IMR-90 (cell line): ENCODE results near the gene NFKBIZ. TPM values are rescaled to one million over a fixed set of nuclear protein-coding genes. Genes with fewer than 3 reads are reported as not detected.

Source experiments
- ATAC-seq: fragments of 200-7000 bp; cut with Tn5 transposase; 2 replicates; pipeline ENCODE4 v1.9.1; 2020; ENCODE audit warnings: low read depth, mild to moderate bottlenecking, moderate library complexity
- BruUV-seq: library from RNA; stranded (reverse); fragments of 400-500 nt; replicated peaks from 2 replicates; lab custom pipeline; 2021; lab: Mats Ljungman, UMichigan
- CTCF ChIA-PET: fragments of 300-600 bp; formaldehyde crosslinking; extraction: SDS; loops from one replicate; lab custom pipeline; 2021; ENCODE audit warnings: antibody characterized with exemption; lab: Yijun Ruan, JAX
- POLR2A ChIA-PET: fragments of 300-600 bp; sonication (Branson Sonifier 250); formaldehyde crosslinking; loops from one replicate; lab custom pipeline; 2022; ENCODE audit warnings: antibody characterized with exemption; ENCODE audit not compliant: unreplicated experiment; lab: Charles Lee
- DNase-seq: peaks from one replicate; pipeline ENCODE4 v3.0.0; 2013
- H2AFZ ChIP-seq: replicated peaks from 2 replicates; pipeline ENCODE3; 2013; ENCODE audit warnings: low read length, mild to moderate bottlenecking; ENCODE audit not compliant: poor library complexity
- H2AK5ac ChIP-seq: 2 replicates; pipeline ENCODE4 v1.6.1; 2013; ENCODE audit warnings: low read depth, low read length, inconsistent platforms
- H2AK9ac ChIP-seq: replicated peaks from 2 replicates; pipeline ENCODE3; 2013; ENCODE audit warnings: mild to moderate bottlenecking, low read depth, low read length, moderate library complexity; ENCODE audit not compliant: poor library complexity
- H2BK120ac ChIP-seq: 2 replicates; pipeline ENCODE4 v1.6.1; 2013; ENCODE audit warnings: low read depth, low read length, inconsistent platforms
- H2BK15ac ChIP-seq: 3 replicates; pipeline ENCODE4 v1.6.1; 2013; ENCODE audit warnings: low read depth, low read length, inconsistent platforms
- H2BK20ac ChIP-seq: 2 replicates; pipeline ENCODE4 v1.6.1; 2013; ENCODE audit warnings: low read depth, mild to moderate bottlenecking, inconsistent platforms, low read length, moderate library complexity
- H2BK5ac ChIP-seq: 2 replicates; pipeline ENCODE4 v1.6.1; 2013; ENCODE audit warnings: mild to moderate bottlenecking, low read depth, low read length, inconsistent platforms; ENCODE audit not compliant: poor library complexity, severe bottlenecking
- H3K14ac ChIP-seq: replicated peaks from 2 replicates; pipeline ENCODE4 v1.6.1; 2013; ENCODE audit warnings: low read depth, low read length, inconsistent platforms
- H3K18ac ChIP-seq: 2 replicates; pipeline ENCODE4 v1.6.1; 2013; ENCODE audit warnings: low read depth, low read length, control low read depth
- H3K23ac ChIP-seq: 2 replicates; pipeline ENCODE4 v1.6.1; 2013; ENCODE audit warnings: low read depth, low read length, inconsistent platforms
- H3K27ac ChIP-seq: 2 replicates; pipeline ENCODE4 v1.5.1; 2013; ENCODE audit warnings: mild to moderate bottlenecking, control low read depth, low read length; ENCODE audit not compliant: insufficient read depth
- H3K27me3 ChIP-seq: 2 replicates; pipeline ENCODE4 v1.6.1; 2013; ENCODE audit warnings: low read length; ENCODE audit not compliant: control insufficient read depth, insufficient read depth
- H3K36me3 ChIP-seq: 2 replicates; pipeline ENCODE4 v1.6.1; 2013; ENCODE audit warnings: low read length, mixed read lengths; ENCODE audit not compliant: control insufficient read depth, insufficient read depth
- H3K4ac ChIP-seq: 2 replicates; pipeline ENCODE4 v1.6.1; 2013; ENCODE audit warnings: low read depth, low read length, inconsistent platforms
- H3K4me1 ChIP-seq: 2 replicates; pipeline ENCODE4 v1.6.1; 2013; ENCODE audit warnings: low read length, mixed read lengths; ENCODE audit not compliant: control insufficient read depth, insufficient read depth
- H3K4me2 ChIP-seq: 2 replicates; pipeline ENCODE4 v1.6.1; 2013; ENCODE audit warnings: low read depth, mild to moderate bottlenecking, control low read depth, low read length, moderate library complexity
- H3K4me3 ChIP-seq: 2 replicates; pipeline ENCODE4 v1.5.1; 2013; ENCODE audit warnings: low read depth, mild to moderate bottlenecking, control low read depth, low read length, moderate library complexity; ENCODE audit not compliant: insufficient read depth
- H3K56ac ChIP-seq: 2 replicates; pipeline ENCODE4 v1.6.1; 2013; ENCODE audit warnings: low read length, inconsistent platforms; ENCODE audit not compliant: insufficient read depth; ENCODE audit errors: extremely low read depth
- H3K79me1 ChIP-seq, 2 experiments: 2 replicates each; pipeline ENCODE4 v1.6.1; 2013; ENCODE audit warnings: low read length in 2 of 2, inconsistent platforms in 1 of 2, low read depth in 1 of 2
- H3K9ac ChIP-seq: 2 replicates; pipeline ENCODE4 v1.6.1; 2013; ENCODE audit warnings: low read depth, low read length, control low read depth
- H3K9me1 ChIP-seq: 2 replicates; pipeline ENCODE4 v1.6.1; 2013; ENCODE audit warnings: low read length, inconsistent platforms; ENCODE audit not compliant: insufficient read depth
- H3K9me3 ChIP-seq: 2 replicates; pipeline ENCODE4 v1.6.1; 2013; ENCODE audit warnings: low read length; ENCODE audit not compliant: control insufficient read depth, insufficient read depth
- H4K20me1 ChIP-seq: 2 replicates; pipeline ENCODE4 v1.6.1; 2013; ENCODE audit warnings: low read length, inconsistent platforms; ENCODE audit not compliant: insufficient read depth
- H4K5ac ChIP-seq: 2 replicates; pipeline ENCODE4 v1.6.1; 2013; ENCODE audit warnings: mild to moderate bottlenecking, low read depth, low read length, control low read depth
- H4K8ac ChIP-seq, 2 experiments: 2 replicates each; pipeline ENCODE4 v1.6.1; 2013; ENCODE audit warnings: low read depth in 2 of 2, low read length in 2 of 2, control low read depth in 1 of 2, inconsistent platforms in 1 of 2
- H4K91ac ChIP-seq: 2 replicates; pipeline ENCODE4 v1.6.1; 2013; ENCODE audit warnings: low read depth, low read length, inconsistent platforms; ENCODE audit not compliant: insufficient read depth
- MAFK ChIP-seq: IDR thresholded peaks from 2 replicates; pipeline ENCODE4 v1.6.1; 2012; ENCODE audit warnings: low read depth, low read length, improper control_type of control experiment
- MXI1 ChIP-seq: IDR thresholded peaks from 2 replicates; pipeline ENCODE4 v1.6.1; 2012; ENCODE audit warnings: low read depth, mild to moderate bottlenecking, low read length, moderate library complexity, borderline replicate concordance
- dilution Hi-C: fragments of 300-500 bp; cut with HindIII; formaldehyde crosslinking; loops from one replicate; pipeline ENCODE4 v1.14.3; 2018; ENCODE audit warnings: low sequenced_read_pairs; ENCODE audit not compliant: unreplicated experiment
- in situ Hi-C: fragments of 300-500 bp; cut with MboI; formaldehyde crosslinking; loops from 3 replicates; pipeline ENCODE4 v1.14.3; 2019; ENCODE audit warnings: low sequenced_read_pairs, inconsistent platforms, mixed read lengths
- intact Hi-C: fragments of 100-400 bp; cut with micrococcal nuclease; formaldehyde crosslinking; loops from 2 replicates; pipeline ENCODE4 v1.10.0; 2022
- polyA plus RNA-seq, 3 experiments: library from polyadenylated mRNA; depleted of rRNA; stranded (reverse); fragments of >200 nt; gene quantifications; 2 replicates each; pipeline ENCODE4 v1.2.3, GENCODE V29; 2012; ENCODE audit warnings: low replicate concordance in 1 of 3
- total RNA-seq: library from RNA; depleted of rRNA; stranded (reverse); fragments of >200 nt; gene quantifications from 2 replicates; pipeline ENCODE4 v1.2.3, GENCODE V29; 2012

The NFKBIZ gene
- total and polyA plus RNA-seq, 2 of the 4 experiments (the other 2 are of a cell fraction) = 35.0 to 40.9 TPM

DNA sequence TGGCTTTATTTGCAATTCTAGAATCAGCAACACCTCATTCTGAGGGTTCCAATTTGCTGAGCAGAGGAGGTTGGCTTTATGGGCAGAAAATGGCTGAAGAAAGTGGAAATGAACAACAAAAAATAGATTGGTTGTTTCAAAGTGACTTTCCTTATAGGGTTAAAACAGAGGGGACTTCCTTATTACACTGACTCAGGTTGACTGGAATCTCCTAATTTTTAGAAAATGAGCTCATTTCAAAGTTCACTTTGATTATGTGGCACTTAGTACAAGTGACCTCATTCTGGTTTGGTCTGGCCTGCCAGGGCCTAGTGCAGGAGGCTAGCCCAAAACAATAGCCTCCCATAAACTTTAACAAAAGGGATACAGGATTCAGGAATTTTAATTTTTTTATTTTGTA is 41.4 kb downstream of the NFKBIZ start:
- Histone ChIP-seq H3K9me3 (no peaks in the 10 kb centered on the region), H3K79me1 (no peaks in the 10 kb centered on the region), H3K4ac (peak overlapping the region; percentile 56; the same call in 1 of the 2 replicates), H3K4me2 (no peak overlapping the region), H3K27ac (no peak overlapping the region), H3K36me3 (no peaks in the 10 kb centered on the region), H2BK5ac (peak overlapping the region; percentile 73), H2BK15ac (no peak overlapping the region), H3K56ac (no peak overlapping the region), H2BK120ac (peak overlapping the region; percentile 76; the same call in 1 of the 2 replicates), H3K9me1 (no peaks in the 10 kb centered on the region; the same call in 1 of the 2 replicates), H2AFZ (no peak overlapping the region), H4K20me1 (no peaks in the 10 kb centered on the region), H3K14ac (peak overlapping the region; percentile 63), H4K91ac (no peak overlapping the region; the same call in 1 of the 2 replicates), H3K4me1 (no peaks in the 10 kb centered on the region), H2BK20ac (peak overlapping the region; percentile 93; the same call in 1 of the 2 replicates), H3K18ac (peak overlapping the region; percentile 65; the same call in 1 of the 2 replicates), H3K4me3 (no peak overlapping the region), H4K8ac (peak overlapping the region; percentile 23 to 78), H4K5ac (no peak overlapping the region; the same call in 1 of the 2 replicates), H3K23ac (peak overlapping the region; percentile 24; the same call in 1 of the 2 replicates), H2AK9ac (no peak overlapping the region), H3K27me3 (no peaks in the 10 kb centered on the region), H2AK5ac (no peak overlapping the region), H3K9ac (no peak overlapping the region)
- TF ChIP-seq MAFK (0 out of 2 replicates have a peak, but pooled peaks have one; percentile 1), MXI1 (no peak)
- ChIA-PET CTCF (no interaction called here), POLR2A (interaction anchor here (1.0 kb wide), 1 partner anchor 41 kb away, joined by 4 read pairs; the partner anchor contains the start of gene NFKBIZ)
- no TSS peak for BruUV-seq
- ATAC-seq (peak; percentile 82), DNase-seq (peak; percentile 88)
- intact Hi-C loops (no loop called here), dilution Hi-C loops (no loop called here), in situ Hi-C loops (no loop called here)
